Endothelial cell of umbilical vein (primary cell): ENCODE data around the gene PSMD10. TPM values are rescaled to one million over a fixed set of nuclear protein-coding genes. Genes with fewer than 3 reads are reported as not detected.

ENCODE experiments used
- BruUV-seq: library from RNA; stranded (reverse); fragments of 400-500 nt; replicated peaks from 2 replicates; lab custom pipeline; 2021; lab: Mats Ljungman, UMichigan
- CTCF ChIA-PET: fragments of 300-600, 350-600 bp; sonication (Branson Sonifier 250); formaldehyde crosslinking; loops from one replicate; lab custom pipeline; 2021; ENCODE audit warnings: antibody characterized with exemption, inconsistent platforms; lab: Charles Lee
- POLR2A ChIA-PET: fragments of 300-600, 350-600 bp; sonication (Branson Sonifier 250); formaldehyde crosslinking; loops from one replicate; lab custom pipeline; 2021; ENCODE audit warnings: antibody characterized with exemption, inconsistent platforms; lab: Charles Lee
- DNase-seq: peaks from one replicate; pipeline ENCODE4 v3.0.0-alpha.2; 2011; ENCODE audit warnings: low read depth, low spot score
- FAIRE-seq: peaks from 2 replicates; lab custom pipeline; 2011; peaks lifted over from hg19 to GRCh38; lab: Jason Lieb, UNC
- H2AFZ ChIP-seq: 2 replicates; pipeline ENCODE4 v1.6.0; 2012; ENCODE audit warnings: low read depth, low read length, control low read depth, inconsistent platforms
- H3K27ac ChIP-seq: 2 replicates; pipeline ENCODE4 v1.5.1; 2011; ENCODE audit warnings: low read depth, mild to moderate bottlenecking, control low read depth, low read length, moderate library complexity; ENCODE audit not compliant: insufficient read depth
- H3K27me3 ChIP-seq, 2 experiments: 2 replicates each; pipeline versions ENCODE4 v1.6.0 to v1.6.1; 2011; ENCODE audit warnings: low read length in 2 of 2, mixed read lengths in 1 of 2; ENCODE audit not compliant: control insufficient read depth in 2 of 2, insufficient read depth in 2 of 2
- H3K36me3 ChIP-seq, 2 experiments: 2 replicates in 1 of 2; 3 replicates in 1 of 2; pipeline ENCODE4 v1.5.1; 2011; ENCODE audit warnings: low read length in 2 of 2, mild to moderate bottlenecking in 1 of 2, moderate library complexity in 1 of 2; ENCODE audit not compliant: control insufficient read depth in 2 of 2, insufficient read depth in 2 of 2; ENCODE audit errors: extremely low read depth in 1 of 2
- H3K4me1 ChIP-seq: 3 replicates; pipeline ENCODE4 v1.5.1; 2011; ENCODE audit warnings: mild to moderate bottlenecking, low read length; ENCODE audit not compliant: control insufficient read depth, insufficient read depth; ENCODE audit errors: extremely low read depth
- H3K4me2 ChIP-seq: 2 replicates; pipeline ENCODE4 v1.6.1; 2011; ENCODE audit warnings: low read length, control low read depth, mixed read lengths; ENCODE audit not compliant: insufficient read depth
- H3K4me3 ChIP-seq, 3 experiments: fragments of 200-600 bp in 1 of 3; sonication (generic), shearing (Covaris generic) in 1 of 3; replicated peaks in 1 of 3; 2 replicates each; pipeline ENCODE4 v1.5.1; 2011 to 2016; ENCODE audit warnings: control low read depth in 3 of 3, low read length in 3 of 3, mild to moderate bottlenecking in 2 of 3, inconsistent platforms in 1 of 3, low read depth in 1 of 3, moderate library complexity in 1 of 3; ENCODE audit not compliant: insufficient read depth in 1 of 3
- H3K79me2 ChIP-seq: 2 replicates; pipeline ENCODE4 v1.6.0; 2012; ENCODE audit warnings: low read length, inconsistent platforms; ENCODE audit not compliant: control insufficient read depth, insufficient read depth
- H3K9ac ChIP-seq: replicated peaks from 2 replicates; pipeline ENCODE3; 2011; ENCODE audit warnings: low read length, control low read depth; ENCODE audit not compliant: insufficient read depth; ENCODE audit errors: extremely low read depth
- H3K9me1 ChIP-seq: replicated peaks from 3 replicates; pipeline ENCODE4 v1.6.0; 2011; ENCODE audit warnings: mild to moderate bottlenecking, low read length; ENCODE audit not compliant: control insufficient read depth, insufficient read depth; ENCODE audit errors: extremely low read depth
- H3K9me3 ChIP-seq: replicated peaks from 2 replicates; pipeline ENCODE4 v1.5.1; 2012; ENCODE audit warnings: low read length, inconsistent platforms; ENCODE audit not compliant: control insufficient read depth, insufficient read depth
- H4K20me1 ChIP-seq: replicated peaks from 2 replicates; pipeline ENCODE3; 2011; ENCODE audit warnings: mild to moderate bottlenecking, low read length; ENCODE audit not compliant: control insufficient read depth, insufficient read depth; ENCODE audit errors: extremely low read depth
- CTCF ChIP-seq, 2 donors: IDR thresholded peaks; 1 replicate in 1 of 2; 2 replicates in 1 of 2; pipeline ENCODE4 v1.5.1; 2011; ENCODE audit warnings: low read length in 2 of 2, mild to moderate bottlenecking in 2 of 2, moderate library complexity in 2 of 2, control low read depth in 1 of 2, inconsistent platforms in 1 of 2, low read depth in 1 of 2; ENCODE audit not compliant: insufficient read depth in 1 of 2; ENCODE audit errors: extremely low read depth in 1 of 2
- EZH2 ChIP-seq: IDR thresholded peaks from 2 replicates; pipeline ENCODE4 v1.6.1; 2012; ENCODE audit warnings: borderline replicate concordance, low read depth, mild to moderate bottlenecking, moderate library complexity, low read length, inconsistent platforms; ENCODE audit not compliant: severe bottlenecking
- FOS ChIP-seq: IDR thresholded peaks from 2 replicates; pipeline ENCODE4 v1.6.1; 2011; ENCODE audit warnings: mild to moderate bottlenecking, low read length, moderate library complexity, borderline replicate concordance; ENCODE audit not compliant: insufficient read depth
- GATA2 ChIP-seq: IDR thresholded peaks from 2 replicates; pipeline ENCODE4 v1.7.0; 2011; ENCODE audit warnings: low read depth, mild to moderate bottlenecking, moderate library complexity, mixed read lengths, low read length; ENCODE audit not compliant: insufficient read length, insufficient read depth
- JUN ChIP-seq: IDR thresholded peaks from 2 replicates; pipeline ENCODE4 v1.6.1; 2011; ENCODE audit warnings: borderline replicate concordance, low read depth; ENCODE audit not compliant: insufficient read length, insufficient read depth
- MAX ChIP-seq: IDR thresholded peaks from 2 replicates; pipeline ENCODE4 v1.6.1; 2011; ENCODE audit not compliant: insufficient read depth, insufficient read length
- MYC ChIP-seq: IDR thresholded peaks from one replicate; pipeline ENCODE4 v1.6.1; 2011; ENCODE audit warnings: mild to moderate bottlenecking, low read depth, low read length
- POLR2A ChIP-seq: IDR thresholded peaks from 2 replicates; pipeline ENCODE4 v1.6.1; 2012; ENCODE audit warnings: low read depth, mild to moderate bottlenecking, control low read depth, low read length
- POLR2AphosphoS5 ChIP-seq: IDR thresholded peaks from 2 replicates; pipeline ENCODE4 v1.6.1; 2012; ENCODE audit warnings: low read depth, mild to moderate bottlenecking, control low read depth, low read length, moderate library complexity; ENCODE audit not compliant: insufficient read depth
- dilution Hi-C: fragments of 300-500 bp; cut with MboI; formaldehyde crosslinking; loops from one replicate; pipeline ENCODE4 v1.15.0; 2019; ENCODE audit warnings: low sequenced_read_pairs; ENCODE audit not compliant: extremely low pct_ligation_motif_present
- intact Hi-C: fragments of 100-400 bp; cut with micrococcal nuclease; formaldehyde crosslinking; loops from one replicate; pipeline ENCODE4 v1.10.0; 2022
- polyA plus RNA-seq, 4 experiments: library from polyadenylated mRNA; depleted of rRNA in 3 of 4; stranded (reverse) in 3 of 4; unstranded in 1 of 4; fragments of >200 nt; gene quantifications; 2 replicates each; pipeline versions ENCODE4 v1.2.1 to v1.2.3, GENCODE V29; 2011 to 2012; ENCODE audit warnings: missing spikeins in 1 of 4
- total RNA-seq: library from RNA; stranded (reverse); gene quantifications from 2 replicates; pipeline ENCODE4 v1.2.3, GENCODE V29; 2021

Gene PSMD10
- total and polyA plus RNA-seq, 2 donors (not counting 3 experiments of a cell fraction or from before 2014, with no cell fraction given) = 82.7 to 93.8 TPM

- CTCF ChIA-PET = interaction anchor here (0.8 to 3.4 kb wide), 9 partner anchors 11 to 352 kb away, joined by 3 to 34 read pairs (median 5); partner anchors contain the start of gene NCBP2L
Measured at GRCh38 chrX:108070891-108071290, 20.5 kb downstream of the PSMD10 start.

More at GRCh38 chrX:108070891-108071290, 20.5 kb downstream of the PSMD10 start:
- peak; percentile 68 for FAIRE-seq
- Histone ChIP-seq H4K20me1 (no peaks in the 10 kb centered on the region), H3K4me2 (no peak overlapping the region), H2AFZ (peak overlapping the region; percentile 32), H3K27me3 (no peaks in the 10 kb centered on the region), H3K9me1 (no peaks in the 10 kb centered on the region), H3K4me3 (no peak overlapping the region), H3K27ac (peak overlapping the region; percentile 17), H3K4me1 (peaks cover 19% of the 10 kb centered on the region), H3K36me3 (no peaks in the 10 kb centered on the region), H3K9ac (no peak overlapping the region), H3K9me3 (no peaks in the 10 kb centered on the region), H3K79me2 (no peaks in the 10 kb centered on the region)
- TF ChIP-seq POLR2AphosphoS5 = no peak
- TF ChIP-seq MYC = no peak
- TF ChIP-seq MAX = no peak
- no peak for TF ChIP-seq FOS
- no peak for TF ChIP-seq CTCF (IDR thresholded peaks at IDR 0.05; ENCODE audit: extremely low read depth in 1 of 2, insufficient read depth in 1 of 2, low read depth in 1 of 2, low read length in 2 of 2)
- TF ChIP-seq POLR2A = no peak
- TF ChIP-seq JUN = no peak
- TF ChIP-seq EZH2 = no peak
- TF ChIP-seq GATA2 = no peak
- POLR2A ChIA-PET = no interaction called here
- dilution Hi-C loops (no loop called here), intact Hi-C loops (loop anchor here (5.0 kb wide), 1 partner anchor 414 kb away; no protein-coding TSS in a partner anchor)
- no TSS peak for BruUV-seq
- peak; percentile 29 for DNase-seq
